Ammon's horn (tissue), 1 donor: ENCODE results near the gene VWA7.
A peak's percentile ranks its signal among the peaks of the same experiment; 100 is the strongest.
"Not testable (repeated sequence)": the region's sequence is repeated elsewhere in the genome, so short reads cannot be mapped to it uniquely, and the experiment has no call there.

Experiments used
- DNase-seq: peaks from one replicate; pipeline ENCODE4 v3.0.0-alpha.2; 2016; ENCODE audit warnings: low spot score

VWA7 gene, protein sequence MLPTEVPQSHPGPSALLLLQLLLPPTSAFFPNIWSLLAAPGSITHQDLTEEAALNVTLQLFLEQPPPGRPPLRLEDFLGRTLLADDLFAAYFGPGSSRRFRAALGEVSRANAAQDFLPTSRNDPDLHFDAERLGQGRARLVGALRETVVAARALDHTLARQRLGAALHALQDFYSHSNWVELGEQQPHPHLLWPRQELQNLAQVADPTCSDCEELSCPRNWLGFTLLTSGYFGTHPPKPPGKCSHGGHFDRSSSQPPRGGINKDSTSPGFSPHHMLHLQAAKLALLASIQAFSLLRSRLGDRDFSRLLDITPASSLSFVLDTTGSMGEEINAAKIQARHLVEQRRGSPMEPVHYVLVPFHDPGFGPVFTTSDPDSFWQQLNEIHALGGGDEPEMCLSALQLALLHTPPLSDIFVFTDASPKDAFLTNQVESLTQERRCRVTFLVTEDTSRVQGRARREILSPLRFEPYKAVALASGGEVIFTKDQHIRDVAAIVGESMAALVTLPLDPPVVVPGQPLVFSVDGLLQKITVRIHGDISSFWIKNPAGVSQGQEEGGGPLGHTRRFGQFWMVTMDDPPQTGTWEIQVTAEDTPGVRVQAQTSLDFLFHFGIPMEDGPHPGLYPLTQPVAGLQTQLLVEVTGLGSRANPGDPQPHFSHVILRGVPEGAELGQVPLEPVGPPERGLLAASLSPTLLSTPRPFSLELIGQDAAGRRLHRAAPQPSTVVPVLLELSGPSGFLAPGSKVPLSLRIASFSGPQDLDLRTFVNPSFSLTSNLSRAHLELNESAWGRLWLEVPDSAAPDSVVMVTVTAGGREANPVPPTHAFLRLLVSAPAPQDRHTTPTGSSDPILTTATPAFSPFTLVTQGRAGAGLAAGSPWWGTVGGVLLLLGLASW

GRCh38 chr6:31776989-31777666 lies at the start of gene VWA7:
Gene VWA7 (minus strand): TSS chr6:31777328. CDS start chr6:31776779, 549 bp downstream.
- peak; percentile 51 for DNase-seq

DNA sequence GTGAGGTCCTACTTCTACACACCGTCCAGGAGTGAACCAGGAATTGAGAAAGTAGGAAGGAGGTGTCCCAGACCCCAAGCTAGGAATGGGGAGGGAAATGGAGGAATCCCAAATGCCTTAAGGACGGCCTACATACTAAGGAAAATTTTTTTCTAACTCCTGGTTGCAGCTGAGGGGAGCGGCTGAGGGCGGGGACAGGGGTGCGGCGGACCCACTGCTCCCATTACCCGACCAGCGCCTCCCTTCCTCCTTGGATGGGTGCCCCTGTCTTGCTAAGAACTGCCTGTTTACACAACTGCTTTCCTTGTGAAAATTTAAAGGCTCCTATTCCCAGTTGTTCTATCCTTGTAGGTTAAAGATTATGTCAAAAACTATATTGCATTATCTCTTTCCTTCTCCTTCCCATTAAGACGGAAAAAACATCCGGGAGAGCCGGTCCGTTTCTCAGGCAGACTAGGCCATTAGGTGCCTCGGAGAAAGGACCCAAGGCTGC lies 49.7 kb upstream of the VWA7 start:
- peak; percentile 83 for DNase-seq

- no peak for DNase-seq
Measured at GRCh38 chr6:31825553-31825952, 48.4 kb upstream of the VWA7 start.

DNA sequence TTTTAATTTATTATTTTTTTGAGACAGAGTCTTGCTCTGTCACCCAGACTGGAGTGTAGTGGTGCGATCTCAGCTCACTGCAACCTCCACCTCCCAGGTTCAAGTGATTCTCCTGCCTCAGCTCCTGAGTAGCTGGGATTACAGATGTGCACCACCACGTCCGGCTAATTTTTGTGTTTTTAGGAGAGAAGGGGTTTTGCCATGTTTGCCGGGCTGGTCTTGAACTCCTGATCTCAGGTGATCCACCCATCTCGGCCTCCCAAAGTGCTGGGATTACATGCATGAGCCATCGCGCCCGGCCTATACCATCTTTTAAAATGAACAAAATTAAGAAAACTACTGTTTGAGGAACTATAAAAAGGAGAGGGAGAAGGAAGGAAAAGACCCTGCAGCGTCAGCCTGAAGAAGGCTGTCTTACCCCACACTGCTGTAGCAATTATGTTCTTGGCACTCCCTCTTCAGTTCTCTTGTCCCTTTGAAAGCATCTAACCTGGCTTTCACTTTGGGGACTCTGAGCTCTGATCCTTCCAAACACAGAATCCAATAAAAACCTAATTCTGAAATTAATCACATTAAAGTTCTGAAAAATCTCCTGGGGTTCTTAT lies 46.6 kb upstream of the VWA7 start:
- DNase-seq, result not testable (repeated sequence)

- DNase-seq, result peak; percentile 85
Measured at GRCh38 chr6:31822036-31822821, 45.1 kb upstream of the VWA7 start.

GRCh38 chr6:31821301-31822035 lies 44.3 kb upstream of the VWA7 start:
- DNase-seq, result peak; percentile 79

- not testable (repeated sequence) for DNase-seq
Measured at GRCh38 chr6:31820399-31820798, 43.3 kb upstream of the VWA7 start.

- no peak for DNase-seq
Measured at GRCh38 chr6:31819871-31820299, 42.8 kb upstream of the VWA7 start.

DNA sequence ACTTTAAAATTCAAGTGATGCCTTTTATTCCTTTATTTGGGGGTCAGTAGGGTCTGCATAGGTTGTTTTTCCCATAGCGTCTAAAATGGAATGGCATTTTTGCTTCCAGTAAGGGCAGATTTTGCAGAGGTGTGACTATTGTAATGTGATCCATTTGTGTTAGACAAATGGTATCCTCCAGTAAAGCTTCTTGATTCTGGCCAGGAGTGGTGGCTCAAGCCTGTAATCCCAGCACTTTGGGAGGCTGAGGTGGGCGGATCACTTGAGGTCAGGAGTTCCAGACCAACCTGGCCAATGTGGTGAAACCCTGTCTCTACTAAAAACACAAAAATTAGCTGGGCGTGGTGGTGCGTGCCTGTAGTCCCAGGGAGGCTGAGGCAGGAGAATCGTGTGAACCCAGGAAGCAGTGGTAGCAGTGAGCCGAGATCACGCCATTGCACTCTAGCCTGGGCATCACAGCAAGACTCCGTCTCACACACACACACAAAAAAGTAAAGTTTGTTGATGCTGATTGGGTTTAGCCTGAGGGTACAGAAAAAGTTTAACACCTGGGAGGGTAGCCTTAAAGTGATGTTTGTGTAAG lies 40.9 kb upstream of the VWA7 start:
- DNase-seq, result not testable (repeated sequence)

- not testable (repeated sequence) for DNase-seq
Measured at GRCh38 chr6:31817133-31817928, 40.2 kb upstream of the VWA7 start.

DNA sequence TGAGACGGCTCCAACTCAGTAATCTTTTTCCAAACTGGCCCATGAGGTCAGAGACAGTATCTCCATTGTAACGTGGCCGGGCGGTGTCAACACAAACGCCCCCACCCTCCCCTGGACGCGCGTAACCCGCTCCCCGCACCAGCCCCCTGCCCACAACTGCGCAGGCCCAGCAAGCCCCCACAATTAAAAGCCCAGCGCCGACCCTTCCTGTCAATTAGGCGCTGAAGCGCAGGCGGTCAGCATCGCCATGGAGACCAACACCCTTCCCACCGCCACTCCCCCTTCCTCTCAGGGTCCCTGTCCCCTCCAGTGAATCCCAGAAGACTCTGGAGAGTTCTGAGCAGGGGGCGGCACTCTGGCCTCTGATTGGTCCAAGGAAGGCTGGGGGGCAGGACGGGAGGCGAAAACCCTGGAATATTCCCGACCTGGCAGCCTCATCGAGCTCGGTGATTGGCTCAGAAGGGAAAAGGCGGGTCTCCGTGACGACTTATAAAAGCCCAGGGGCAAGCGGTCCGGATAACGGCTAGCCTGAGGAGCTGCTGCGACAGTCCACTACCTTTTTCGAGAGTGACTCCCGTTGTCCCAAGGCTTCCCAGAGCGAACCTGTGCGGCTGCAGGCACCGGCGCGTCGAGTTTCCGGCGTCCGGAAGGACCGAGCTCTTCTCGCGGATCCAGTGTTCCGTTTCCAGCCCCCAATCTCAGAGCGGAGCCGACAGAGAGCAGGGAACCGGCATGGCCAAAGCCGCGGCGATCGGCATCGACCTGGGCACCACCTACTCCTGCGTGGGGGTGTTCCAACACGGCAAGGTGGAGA lies 38.1 kb upstream of the VWA7 start, which contains the start of the genes HSPA1A and HSPA1L:
HSPA1A (plus strand) TSS at position 519 of the 814 bp plus-strand sequence; CDS start at position 733, 214 bp downstream.
HSPA1L (minus strand) TSS at position 259 of the 814 bp plus-strand sequence. CDS start 3,311 bp downstream, outside the sequence.
- DNase-seq, result peak; percentile 98

DNA sequence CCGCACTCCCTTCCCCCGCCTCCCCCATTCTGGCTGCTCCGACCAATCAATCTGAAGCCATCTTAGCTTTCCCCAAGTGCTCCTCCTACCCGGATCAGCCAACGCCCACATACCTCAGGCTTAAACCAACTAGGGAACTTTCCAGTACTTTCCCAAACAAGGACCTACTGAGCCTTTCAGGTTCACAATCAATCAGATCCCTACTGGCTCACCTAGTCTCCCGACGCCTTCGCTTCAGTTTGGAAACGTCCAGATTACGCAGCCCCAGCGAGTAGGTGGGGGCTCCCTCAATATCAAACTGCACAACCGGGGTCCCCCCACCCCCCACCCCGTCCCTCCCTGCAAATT lies 37.5 kb upstream of the VWA7 start:
- peak; percentile 98 for DNase-seq

DNA sequence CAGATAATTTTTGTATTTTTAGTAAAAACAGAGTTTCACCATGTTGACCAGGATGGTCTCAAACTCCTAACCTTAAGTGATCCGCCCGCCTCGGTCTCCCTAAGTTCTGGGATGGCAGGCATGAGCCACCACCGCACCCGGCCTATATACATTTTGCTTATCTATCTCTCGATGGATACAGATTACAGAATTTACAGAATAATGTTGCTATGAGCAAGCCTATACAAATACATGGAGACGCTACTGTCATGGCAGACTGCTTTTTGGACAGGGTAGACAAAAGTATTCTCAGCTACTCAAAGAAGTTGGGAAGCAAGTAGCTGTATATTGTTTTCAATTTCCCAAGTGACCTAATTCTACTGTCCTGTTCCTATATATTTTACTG lies 36.3 kb upstream of the VWA7 start:
- no peak for DNase-seq

- no peak for DNase-seq
Measured at GRCh38 chr6:31811645-31812044, 34.5 kb upstream of the VWA7 start.

- not testable (repeated sequence) for DNase-seq
Measured at GRCh38 chr6:31808599-31808998, 31.5 kb upstream of the VWA7 start.

- peak; percentile 98 for DNase-seq
Measured at GRCh38 chr6:31806470-31807272, 29.5 kb upstream of the VWA7 start, which contains the start of gene LSM2. Gene LSM2 (minus strand): TSS chr6:31806966. CDS start chr6:31806757, 209 bp downstream.

DNA sequence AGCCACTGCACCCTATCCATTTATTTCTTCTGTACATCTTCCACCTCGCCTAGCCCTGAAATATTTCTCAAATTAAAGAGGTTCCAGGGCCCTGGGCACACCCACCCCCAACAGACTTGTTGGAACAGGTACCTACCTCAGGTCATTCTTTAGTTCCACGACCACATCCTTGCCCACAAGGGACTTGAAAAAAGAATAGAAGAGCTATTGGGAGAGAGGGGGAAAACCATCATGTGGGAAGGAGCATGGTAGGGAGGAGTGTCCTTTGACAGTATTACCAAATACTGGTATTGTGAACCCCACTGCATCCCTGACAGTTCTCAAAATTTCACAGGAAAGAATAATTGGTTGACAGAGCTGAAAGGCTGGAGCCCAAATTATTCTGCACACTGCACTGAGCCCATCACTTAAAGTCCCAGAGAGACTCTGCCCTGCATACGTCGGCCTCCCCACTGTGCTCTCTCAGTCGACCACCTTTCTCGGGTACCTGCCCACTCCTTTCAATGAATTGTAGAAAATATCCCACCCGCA lies 28.9 kb upstream of the VWA7 start:
- DNase-seq, result no peak
